GM18517 (cell line): ENCODE measurements around the gene HUS1.
"Not testable (repeated sequence)": the region's sequence is repeated elsewhere in the genome, so short reads cannot be mapped to it uniquely, and the experiment has no call there.

Source experiments
- ATAC-seq: cut with Tn5 transposase; IDR thresholded peaks from one replicate; pipeline ENCODE4 v1.9.1; 2021; ENCODE audit warnings: mild to moderate bottlenecking, moderate library complexity; ENCODE audit not compliant: unreplicated experiment

HUS1 gene

GRCh38 chr7:47979145-47979831 is at the start of gene HUS1:
Gene HUS1 (minus strand): TSS chr7:47979615. CDS start chr7:47979519, 96 bp downstream.
- peak; percentile 98 for ATAC-seq

- no peak for ATAC-seq
These were observed 49.5 kb upstream of the HUS1 start, which contains the start of gene SUN3 for GRCh38 chr7:48028938-48029337. Gene SUN3 (minus strand): TSS chr7:48029107. CDS start chr7:48028938, 169 bp downstream.

GRCh38 chr7:48025624-48026023 is 46.2 kb upstream of the HUS1 start:
- no peak for ATAC-seq

- no peak for ATAC-seq
These were observed 38.3 kb upstream of the HUS1 start for GRCh38 chr7:48017674-48018073.

GRCh38 chr7:48016641-48017040 is 37.2 kb upstream of the HUS1 start:
- ATAC-seq = no peak

GRCh38 chr7:48011951-48012350 is 32.5 kb upstream of the HUS1 start:
- ATAC-seq = no peak

- ATAC-seq = no peak
These were observed 31.9 kb upstream of the HUS1 start for GRCh38 chr7:48011323-48011722.

GRCh38 chr7:48009954-48010353 is 30.5 kb upstream of the HUS1 start:
- no peak for ATAC-seq

GRCh38 chr7:48009257-48009656 is 29.8 kb upstream of the HUS1 start:
- no peak for ATAC-seq

GRCh38 chr7:48006866-48007265 is 27.5 kb upstream of the HUS1 start:
- no peak for ATAC-seq

- ATAC-seq = no peak
These were observed 25.2 kb upstream of the HUS1 start for GRCh38 chr7:48004638-48005037.

- ATAC-seq = no peak
These were observed 24.6 kb upstream of the HUS1 start for GRCh38 chr7:48004032-48004431.

- ATAC-seq = not testable (repeated sequence)
These were observed 20.7 kb upstream of the HUS1 start for GRCh38 chr7:48000164-48000563.

- no peak for ATAC-seq
These were observed 20.0 kb upstream of the HUS1 start for GRCh38 chr7:47999413-47999812.

- ATAC-seq = no peak
These were observed 13.0 kb upstream of the HUS1 start for GRCh38 chr7:47992446-47992845.

- peak; percentile 98 for ATAC-seq
These were observed 12.4 kb upstream of the HUS1 start for GRCh38 chr7:47991741-47992311.

- no peak for ATAC-seq
These were observed 11.9 kb upstream of the HUS1 start for GRCh38 chr7:47991270-47991669.

- ATAC-seq = no peak
These were observed 11.2 kb upstream of the HUS1 start for GRCh38 chr7:47990592-47990991.

- not testable (repeated sequence) for ATAC-seq
These were observed 10.4 kb upstream of the HUS1 start for GRCh38 chr7:47989607-47990400.

- ATAC-seq = no peak
These were observed 9.3 kb upstream of the HUS1 start for GRCh38 chr7:47988496-47989386.

- no peak for ATAC-seq
These were observed 3.2 kb upstream of the HUS1 start for GRCh38 chr7:47982610-47983009.
